Panc1 (cell line): ENCODE data around the gene AGAP1. TPM values are rescaled to one million over a fixed set of nuclear protein-coding genes. Genes with fewer than 3 reads are reported as not detected.

ENCODE experiments used
- ATAC-seq: fragments of 200-7000 bp; cut with Tn5 transposase; 2 replicates; pipeline ENCODE4 v1.9.1; 2020; ENCODE audit warnings: mild to moderate bottlenecking, moderate library complexity
- BruUV-seq: library from RNA; stranded (reverse); fragments of 400-500 nt; replicated peaks from 2 replicates; lab custom pipeline; 2021; lab: Mats Ljungman, UMichigan
- CTCF ChIA-PET: fragments of 300-600 bp; sonication (Branson Sonifier 250); formaldehyde crosslinking; loops from one replicate; lab custom pipeline; 2022; ENCODE audit warnings: antibody characterized with exemption; lab: Charles Lee
- POLR2A ChIA-PET: fragments of 300-600 bp; sonication (Branson Sonifier 250); formaldehyde crosslinking; loops from one replicate; lab custom pipeline; 2022; ENCODE audit warnings: antibody characterized with exemption; lab: Charles Lee
- DNase-seq: peaks from one replicate; pipeline ENCODE4 v3.0.0-alpha.2; 2010; ENCODE audit warnings: low read depth, low spot score
- H3K27ac ChIP-seq: 2 replicates; pipeline ENCODE4 v1.5.1; 2011; ENCODE audit warnings: mild to moderate bottlenecking, low read length, inconsistent platforms
- H3K27me3 ChIP-seq: fragments of 200-500 bp; sonication (Bioruptor generic); 2 replicates; pipeline ENCODE4 v1.6.0; 2014; ENCODE audit warnings: low read length, inconsistent platforms; ENCODE audit not compliant: control insufficient read depth, insufficient read depth
- H3K36me3 ChIP-seq: fragments of 200-500 bp; sonication (Bioruptor generic); 2 replicates; pipeline ENCODE4 v1.5.1; 2014; ENCODE audit warnings: inconsistent platforms, mild to moderate bottlenecking, low read length, moderate library complexity; ENCODE audit not compliant: control insufficient read depth, insufficient read depth
- H3K4me1 ChIP-seq: 2 replicates; pipeline ENCODE4 v1.5.1; 2011; ENCODE audit warnings: inconsistent platforms, mild to moderate bottlenecking, low read length, moderate library complexity; ENCODE audit not compliant: control insufficient read depth, insufficient read depth
- H3K4me3 ChIP-seq, 2 experiments: 2 replicates each; pipeline ENCODE4 v1.5.1; 2011 to 2012; ENCODE audit warnings: low read depth in 2 of 2, low read length in 2 of 2, mild to moderate bottlenecking in 2 of 2, inconsistent platforms in 1 of 2, moderate library complexity in 1 of 2
- H3K9me3 ChIP-seq: fragments of 200-500 bp; sonication (Bioruptor generic); 2 replicates; pipeline ENCODE4 v1.5.1; 2014; ENCODE audit warnings: low read depth, mild to moderate bottlenecking, inconsistent platforms, low read length, moderate library complexity; ENCODE audit not compliant: control insufficient read depth, insufficient read depth
- CTCF ChIP-seq: fragments of 450-650 bp; IDR thresholded peaks from 2 replicates; pipeline ENCODE4 v1.5.1; 2017; ENCODE audit warnings: mild to moderate bottlenecking
- POLR2AphosphoS5 ChIP-seq: IDR thresholded peaks from 2 replicates; pipeline ENCODE4 v1.6.1; 2012; ENCODE audit warnings: mild to moderate bottlenecking, low read depth, low read length, moderate library complexity
- REST ChIP-seq, 2 experiments: IDR thresholded peaks; 2 replicates each; pipeline ENCODE4 v1.6.1; 2011 to 2012; ENCODE audit warnings: low read depth in 2 of 2, control low read depth in 1 of 2, low read length in 1 of 2, mild to moderate bottlenecking in 1 of 2, moderate library complexity in 1 of 2; ENCODE audit not compliant: insufficient read depth in 1 of 2
- SIN3A ChIP-seq: IDR thresholded peaks from 2 replicates; pipeline ENCODE4 v1.6.1; 2012; ENCODE audit warnings: low read depth, mild to moderate bottlenecking, low read length, moderate library complexity, borderline replicate concordance; ENCODE audit not compliant: insufficient read depth
- TCF7L2 ChIP-seq: IDR thresholded peaks from 2 replicates; pipeline ENCODE4 v1.6.1; 2011; ENCODE audit warnings: mild to moderate bottlenecking, low read depth, low read length, inconsistent platforms
- in situ Hi-C: cut with HindIII; loops from 2 replicates; pipeline ENCODE4 v1.10.0; 2016; ENCODE audit warnings: low sequenced_read_pairs, low pct_unique_long_range_greater_than_20kb
- intact Hi-C: fragments of 100-400 bp; cut with micrococcal nuclease; formaldehyde crosslinking; loops from one replicate; pipeline ENCODE4 v1.10.0; 2022; ENCODE audit not compliant: unreplicated experiment
- total RNA-seq: library from RNA; stranded (reverse); gene quantifications from one replicate; pipeline ENCODE4 v1.2.1, GENCODE V29; 2021; ENCODE audit not compliant: unreplicated experiment

Gene AGAP1
- total RNA-seq, 1 experiment from 2014 or later, result 38.9 TPM

GRCh38 chr2:235533616-235534385 lies 40.0 kb downstream of the AGAP1 start:
- CTCF ChIA-PET, result no interaction called here
- no peak for ATAC-seq
- no peaks in the 10 kb centered on the region for H3K36me3 ChIP-seq
- TF ChIP-seq POLR2AphosphoS5 (no peak), REST (IDR thresholded peaks at IDR 0.05; ENCODE audit: insufficient read depth in 1 of 2, low read depth in 2 of 2, low read length in 1 of 2) (no peak), TCF7L2 (no peak), SIN3A (no peak), CTCF (no peak)
- in situ Hi-C loops (no loop called here), intact Hi-C loops (no loop called here)
- H3K27ac ChIP-seq, result no peak overlapping the region
- no peaks in the 10 kb centered on the region for H3K4me1 ChIP-seq
- POLR2A ChIA-PET, result no interaction called here
- no peak for DNase-seq
- no TSS peak for BruUV-seq
- no peaks in the 10 kb centered on the region for H3K9me3 ChIP-seq
- H3K27me3 ChIP-seq, result no peaks in the 10 kb centered on the region
- no peak overlapping the region for H3K4me3 ChIP-seq

- H3K27ac ChIP-seq, result no peak overlapping the region
- intact Hi-C loops, result no loop called here
- H3K27me3 ChIP-seq, result no peaks in the 10 kb centered on the region
- no peak overlapping the region for H3K4me3 ChIP-seq
- BruUV-seq, result no TSS peak
- CTCF ChIA-PET, result no interaction called here
- ATAC-seq (no peak), DNase-seq (no peak)
- H3K4me1 ChIP-seq, result no peaks in the 10 kb centered on the region
- in situ Hi-C loops, result no loop called here
- H3K36me3 ChIP-seq, result no peaks in the 10 kb centered on the region
- H3K9me3 ChIP-seq, result no peaks in the 10 kb centered on the region
- TF ChIP-seq SIN3A (no peak), REST (IDR thresholded peaks at IDR 0.05; ENCODE audit: insufficient read depth in 1 of 2, low read depth in 2 of 2, low read length in 1 of 2) (no peak), CTCF (no peak), POLR2AphosphoS5 (no peak)
- POLR2A ChIA-PET, result no interaction called here
Measured at GRCh38 chr2:235534678-235535422, 41.0 kb downstream of the AGAP1 start.
